Adrenal gland (tissue), 12 donors: Measurements from ENCODE around the gene FHIT. TPM values are rescaled to one million over a fixed set of nuclear protein-coding genes. Genes with fewer than 3 reads are reported as not detected.

ENCODE experiments used
- DNase-seq, 7 donors: peaks; one replicate each; pipeline ENCODE4 v3.0.0-alpha.2; 2019 to 2020
- H3K27ac ChIP-seq, 5 donors: fragments of 200-600 bp; sonication (generic) in 4 of 5; 1 replicate in 3 of 5; 2 replicates in 2 of 5; pipeline versions ENCODE4 v1.5.1 to v1.8.0; 2016 to 2020; ENCODE audit warnings: mild to moderate bottlenecking in 1 of 5
- H3K27me3 ChIP-seq: fragments of 200-600 bp; 2 replicates; pipeline ENCODE4 v1.8.0; 2021
- H3K36me3 ChIP-seq, 2 donors: fragments of 200-600 bp; replicated peaks in 1 of 2; 1 replicate in 1 of 2; 2 replicates in 1 of 2; pipeline versions ENCODE4 v1.5.1 to v1.8.0; 2018 to 2022
- H3K4me1 ChIP-seq, 2 donors: fragments of 200-600 bp; replicated peaks in 1 of 2; 1 replicate in 1 of 2; 2 replicates in 1 of 2; pipeline versions ENCODE4 v1.5.1 to v1.8.0; 2018 to 2021
- H3K4me3 ChIP-seq, 4 donors: fragments of 200-600 bp; sonication (generic) in 3 of 4; one replicate each; pipeline ENCODE4 v1.5.1; 2016 to 2018
- H3K9me3 ChIP-seq, 3 donors: fragments of 200-600 bp; sonication (generic) in 1 of 3; replicated peaks in 1 of 3; 1 replicate in 2 of 3; 2 replicates in 1 of 3; pipeline versions ENCODE4 v1.5.1 to v1.8.0; 2016 to 2021
- POLR2A ChIP-seq, 2 donors: fragments of 450-650 bp; IDR thresholded peaks; one replicate each; pipeline ENCODE4 v1.6.1; 2017; ENCODE audit warnings: antibody characterized with exemption in 2 of 2, mild to moderate bottlenecking in 2 of 2, moderate library complexity in 1 of 2
- WGBS, 4 donors: extraction: QIAGEN DNeasy Blood & Tissue Kit in 2 of 4; methylation state at CpG; one replicate each; pipeline versions ENCODE4 v1.1.5 to v1.1.7; 2013 to 2017; 5-methylcytosine and 5-hydroxymethylcytosine counted together
- intact Hi-C, 2 donors: fragments of 100-400 bp; cut with DNase I; formaldehyde crosslinking; loops; one replicate each; pipeline versions ENCODE4 v1.14.1 to v1.15.0; 2022 to 2023
- polyA plus RNA-seq, 3 donors: library from polyadenylated mRNA; stranded (reverse); fragments of 200-250 nt in 2 of 3; fragments of 350-450 nt in 1 of 3; fragmentation: Illumina TruSeq in 1 of 3; extraction: RNeasy Lipid Tissue Mini Kit (QIAGEN cat#74804) in 1 of 3; gene quantifications; one replicate each; pipeline ENCODE4 v1.2.3, GENCODE V29; 2013 to 2014
- total RNA-seq, 9 donors: library from RNA; depleted of rRNA in 4 of 9; stranded (reverse); fragments of >200 nt in 4 of 9; fragments of 120-200 nt in 1 of 9; fragmentation: NEBNext Ultra II Directional in 1 of 9; extraction: Animal tissue kit (Norgen Biotek cat#: 25700) in 1 of 9; gene quantifications; one replicate each; pipeline versions ENCODE4 v1.1.0 to v1.2.4, GENCODE V29; 2013 to 2023
- TF ChIP-seq, protein P1 (sequence below), 6 experiments: fragments of 450-650 bp in 4 of 6; fragments of 200-600 bp in 2 of 6; sonication (generic) in 1 of 6; IDR thresholded peaks; 1 replicate in 5 of 6; 2 replicates in 1 of 6; pipeline versions ENCODE4 v1.5.1 to v1.8.0; 2016 to 2021; ENCODE audit warnings: antibody characterized with exemption in 6 of 6, mild to moderate bottlenecking in 2 of 6, moderate library complexity in 1 of 6
- donor health status: healthy with polysubstance abuse.
- donor health status: Bipolar disorder and iron deficiency.
- donor health status: DM: yes; HTN: yes; CAD: no.
- donor health status: DM: no; HTN: no; CAD: no.
- donor health status: DM: no; HTN: no; CAD: no.
- donor health status: DM: yes; HTN: yes; CAD: no.

FHIT gene
- total and polyA plus RNA-seq, 12 donors = 14.1 to 43.9 (median 28.8) TPM

DNA sequence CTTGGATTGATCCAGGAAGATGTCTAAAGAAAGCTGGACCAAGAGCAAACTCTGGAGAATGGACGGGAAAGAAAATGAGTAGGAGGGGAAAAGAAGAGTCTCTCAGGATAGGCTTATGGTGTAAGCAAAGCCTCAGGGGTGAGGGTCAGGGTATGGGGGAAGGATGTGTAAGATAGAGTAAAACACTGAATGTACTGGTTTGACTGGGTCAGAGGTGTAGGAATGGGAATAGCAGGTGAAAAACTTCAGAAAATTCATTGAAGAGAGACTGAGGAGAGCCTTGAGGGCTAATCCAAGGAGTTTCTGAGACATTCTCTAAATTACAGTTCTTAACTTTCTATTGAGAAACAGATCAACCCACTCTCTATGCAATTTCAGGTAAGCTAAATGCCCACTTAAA, 857.3 kb downstream of the FHIT start:
- H3K27ac ChIP-seq = no peak overlapping the region
- H3K36me3 ChIP-seq = no peaks in the 10 kb centered on the region
- TF ChIP-seq, protein P1, sequence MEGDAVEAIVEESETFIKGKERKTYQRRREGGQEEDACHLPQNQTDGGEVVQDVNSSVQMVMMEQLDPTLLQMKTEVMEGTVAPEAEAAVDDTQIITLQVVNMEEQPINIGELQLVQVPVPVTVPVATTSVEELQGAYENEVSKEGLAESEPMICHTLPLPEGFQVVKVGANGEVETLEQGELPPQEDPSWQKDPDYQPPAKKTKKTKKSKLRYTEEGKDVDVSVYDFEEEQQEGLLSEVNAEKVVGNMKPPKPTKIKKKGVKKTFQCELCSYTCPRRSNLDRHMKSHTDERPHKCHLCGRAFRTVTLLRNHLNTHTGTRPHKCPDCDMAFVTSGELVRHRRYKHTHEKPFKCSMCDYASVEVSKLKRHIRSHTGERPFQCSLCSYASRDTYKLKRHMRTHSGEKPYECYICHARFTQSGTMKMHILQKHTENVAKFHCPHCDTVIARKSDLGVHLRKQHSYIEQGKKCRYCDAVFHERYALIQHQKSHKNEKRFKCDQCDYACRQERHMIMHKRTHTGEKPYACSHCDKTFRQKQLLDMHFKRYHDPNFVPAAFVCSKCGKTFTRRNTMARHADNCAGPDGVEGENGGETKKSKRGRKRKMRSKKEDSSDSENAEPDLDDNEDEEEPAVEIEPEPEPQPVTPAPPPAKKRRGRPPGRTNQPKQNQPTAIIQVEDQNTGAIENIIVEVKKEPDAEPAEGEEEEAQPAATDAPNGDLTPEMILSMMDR (IDR thresholded peaks at IDR 0.05) = no peak
- no peak for TF ChIP-seq POLR2A (IDR thresholded peaks at IDR 0.05)
- intact Hi-C loops = no loop called here
- H3K4me3 ChIP-seq = no peak overlapping the region
- H3K9me3 ChIP-seq = no peaks in the 10 kb centered on the region
- 86 to 100% (median 90%) methylated on average over 1 of the region's 1 CpG for WGBS, 4 donors
- no peaks in the 10 kb centered on the region for H3K27me3 ChIP-seq
- H3K4me1 ChIP-seq = no peaks in the 10 kb centered on the region
- no peak for DNase-seq

DNA sequence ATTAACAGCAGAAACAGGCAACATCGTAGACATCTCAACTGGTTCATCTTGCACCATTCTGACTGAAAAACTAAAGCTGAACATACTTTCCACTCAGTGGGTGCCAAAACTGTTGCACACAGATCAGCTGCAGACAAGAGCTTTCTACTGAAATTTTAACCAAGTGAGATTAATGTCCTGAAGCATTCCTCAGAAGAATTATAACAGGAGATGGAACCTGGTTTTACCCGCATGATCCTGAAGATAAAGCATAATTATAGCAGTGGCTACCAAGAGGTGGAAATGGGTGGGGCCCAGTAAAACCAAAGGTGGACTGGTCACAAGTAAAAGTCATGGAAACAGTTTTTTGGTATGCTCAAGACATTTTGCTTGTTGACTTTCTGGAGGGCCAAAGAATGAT, 858.8 kb downstream of the FHIT start:
- 91 to 97% (median 93%) methylated on average over 2 of the region's 2 CpGs for WGBS, 4 donors
- intact Hi-C loops = no loop called here
- Histone ChIP-seq H3K27me3 (no peaks in the 10 kb centered on the region), H3K9me3 (no peaks in the 10 kb centered on the region), H3K27ac (no peak overlapping the region), H3K36me3 (no peaks in the 10 kb centered on the region), H3K4me3 (no peak overlapping the region), H3K4me1 (no peaks in the 10 kb centered on the region)
- no peak for TF ChIP-seq POLR2A (IDR thresholded peaks at IDR 0.05)
- TF ChIP-seq, protein P1 (IDR thresholded peaks at IDR 0.05) = no peak
- no peak for DNase-seq

DNA sequence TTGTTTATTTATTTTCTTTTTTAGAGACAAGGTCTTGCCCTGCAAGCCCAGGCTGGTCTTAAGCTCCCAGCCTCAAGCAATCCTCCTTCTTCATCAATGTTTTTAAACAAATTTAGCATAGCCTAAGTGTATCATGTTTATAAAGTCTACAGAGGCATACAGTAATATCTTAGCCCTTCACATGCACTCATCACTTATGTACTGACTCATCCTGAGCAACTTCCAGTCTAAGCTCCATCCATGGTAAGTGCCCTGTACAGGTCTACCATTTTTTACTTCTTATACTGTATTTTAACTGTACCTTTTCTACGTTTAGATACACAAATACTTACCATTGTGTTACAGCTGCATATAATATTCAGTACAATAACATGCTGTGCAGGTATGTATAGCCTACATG, 860.0 kb downstream of the FHIT start:
- no peaks in the 10 kb centered on the region for H3K36me3 ChIP-seq
- TF ChIP-seq, protein P1 (IDR thresholded peaks at IDR 0.05) = no peak
- TF ChIP-seq POLR2A (IDR thresholded peaks at IDR 0.05) = no peak

DNA sequence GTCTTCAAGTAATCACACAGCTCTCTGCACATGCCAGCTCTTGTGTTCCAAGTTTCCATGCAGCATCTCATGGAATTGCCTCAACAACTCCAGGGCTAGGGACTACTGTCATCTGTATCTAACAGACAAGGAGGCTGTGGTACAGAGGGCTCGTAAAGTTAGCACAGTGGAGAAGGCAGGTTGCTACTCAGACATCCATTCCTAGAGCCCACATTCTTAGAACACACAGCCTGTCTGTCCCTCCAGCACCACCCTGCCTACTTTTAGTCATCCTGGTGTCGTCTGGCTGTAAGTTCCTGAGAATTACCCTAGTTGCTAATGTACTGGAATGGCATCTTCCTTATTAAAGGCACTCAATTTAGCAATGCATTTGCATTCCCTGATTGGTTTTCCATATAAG, 862.5 kb downstream of the FHIT start:
- no peak overlapping the region for H3K4me3 ChIP-seq
- H3K27me3 ChIP-seq = no peaks in the 10 kb centered on the region
- H3K36me3 ChIP-seq = no peaks in the 10 kb centered on the region
- no peak overlapping the region for H3K27ac ChIP-seq
- WGBS, 4 donors = 79 to 100% (median 90%) methylated on average over 2 of the region's 2 CpGs
- no peaks in the 10 kb centered on the region for H3K4me1 ChIP-seq
- intact Hi-C loops = no loop called here
- no peak for DNase-seq
- TF ChIP-seq POLR2A (IDR thresholded peaks at IDR 0.05) = no peak
- TF ChIP-seq, protein P1 (IDR thresholded peaks at IDR 0.05) = no peak
- H3K9me3 ChIP-seq = no peaks in the 10 kb centered on the region

More for the DNA sequence above, 860.0 kb downstream of the FHIT start:
- no peak for DNase-seq
- Histone ChIP-seq H3K27ac (no peak overlapping the region), H3K4me3 (no peak overlapping the region), H3K9me3 (no peaks in the 10 kb centered on the region), H3K4me1 (no peaks in the 10 kb centered on the region), H3K27me3 (no peaks in the 10 kb centered on the region)
- intact Hi-C loops = no loop called here
- 70 to 75% (median 73%) methylated on average over 1 of the region's 1 CpG for WGBS, 4 donors
